HG03457 (cell line): ENCODE results near the gene DIS3L2.

Source experiments
- ATAC-seq: cut with Tn5 transposase; IDR thresholded peaks from one replicate; pipeline ENCODE4 v1.9.1; 2021; ENCODE audit warnings: moderate number of reproducible peaks; ENCODE audit not compliant: unreplicated experiment

Gene DIS3L2

DNA sequence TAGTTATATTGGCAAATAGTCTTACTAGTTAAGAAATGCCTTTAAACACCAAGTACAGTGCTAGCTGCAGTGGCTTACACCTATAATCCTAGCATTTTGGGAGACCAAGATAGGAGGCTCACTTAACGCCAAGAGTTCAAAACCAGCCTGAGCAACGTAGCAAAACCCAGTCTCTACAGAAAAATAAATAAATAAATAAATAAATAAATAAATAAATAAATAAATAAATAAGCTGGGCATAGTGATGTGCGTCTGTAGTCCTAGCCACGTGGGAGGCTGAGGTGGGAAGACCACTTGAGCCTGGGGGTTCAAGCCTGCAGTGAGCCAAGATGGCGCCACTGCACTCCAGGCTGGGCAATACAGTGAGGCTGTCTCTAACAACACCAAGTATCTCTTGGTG is 258.4 kb downstream of the DIS3L2 start:
- no peak for ATAC-seq

- ATAC-seq, result no peak
Measured at GRCh38 chr2:232225429-232225828, 263.9 kb downstream of the DIS3L2 start.

GRCh38 chr2:232225895-232226294 is 264.4 kb downstream of the DIS3L2 start:
- ATAC-seq, result no peak

GRCh38 chr2:232228332-232228731 is 266.8 kb downstream of the DIS3L2 start:
- no peak for ATAC-seq

- ATAC-seq, result no peak
Measured at GRCh38 chr2:232228971-232229894, 267.7 kb downstream of the DIS3L2 start.

- ATAC-seq, result no peak
Measured at GRCh38 chr2:232229911-232230310, 268.4 kb downstream of the DIS3L2 start.

DNA sequence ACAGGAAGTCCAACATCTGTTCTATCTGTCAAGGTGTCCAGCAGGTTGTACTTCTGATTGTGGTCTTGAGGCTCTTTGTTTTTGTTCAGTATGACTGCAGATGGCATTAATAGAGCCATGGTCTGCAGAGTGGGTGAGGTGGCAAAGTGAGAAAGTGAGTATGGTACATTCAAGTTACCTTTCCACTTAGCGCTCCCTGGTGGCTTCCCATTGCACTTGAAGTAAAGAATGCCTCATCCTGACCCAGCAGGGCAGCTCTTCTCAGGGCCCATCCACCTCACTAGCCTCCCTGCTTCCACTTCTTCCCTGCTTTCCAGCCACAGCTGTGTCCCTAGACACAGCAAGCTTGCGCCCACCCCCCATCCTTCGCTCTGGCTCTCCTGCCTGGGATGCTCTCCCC is 269.0 kb downstream of the DIS3L2 start:
- ATAC-seq, result no peak

DNA sequence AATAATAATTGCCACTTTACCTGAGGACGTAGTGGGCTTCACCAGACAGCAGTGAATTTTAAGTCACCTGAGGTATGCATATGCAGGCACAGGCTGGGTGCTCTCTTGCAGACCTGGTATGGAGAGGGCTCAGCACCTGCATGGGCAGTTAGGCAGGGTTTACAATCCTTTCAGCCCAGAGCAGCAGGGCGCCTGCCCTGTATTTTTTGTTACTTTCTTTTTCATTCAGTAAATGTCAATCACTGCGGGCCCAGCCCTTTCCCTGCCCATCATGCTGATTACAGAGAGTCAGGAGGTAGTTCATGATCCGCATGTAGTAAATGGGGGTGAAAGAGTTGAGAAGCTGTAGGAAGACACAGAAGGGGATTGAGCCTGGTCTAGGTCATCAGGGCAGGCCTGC is 270.0 kb downstream of the DIS3L2 start:
- no peak for ATAC-seq

DNA sequence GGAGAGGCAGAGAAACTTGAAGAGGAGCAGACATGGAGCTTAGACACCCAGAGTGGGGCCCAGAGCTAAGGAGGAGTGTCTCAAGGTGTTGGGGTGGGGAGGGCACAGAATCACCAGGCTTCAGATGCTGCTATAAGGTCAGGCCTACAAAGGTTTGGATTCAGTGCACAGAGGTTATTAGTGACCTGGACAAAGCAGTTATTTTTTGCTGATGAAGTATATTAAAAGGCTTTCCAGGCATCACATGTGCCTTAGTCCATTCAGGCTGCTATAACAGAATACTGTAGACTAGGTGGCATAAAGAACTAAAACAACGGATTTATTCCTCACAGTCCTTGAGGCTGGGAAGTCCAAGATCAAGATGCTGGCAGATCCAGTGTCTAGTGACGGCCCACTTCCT is 271.4 kb downstream of the DIS3L2 start:
- no peak for ATAC-seq

DNA sequence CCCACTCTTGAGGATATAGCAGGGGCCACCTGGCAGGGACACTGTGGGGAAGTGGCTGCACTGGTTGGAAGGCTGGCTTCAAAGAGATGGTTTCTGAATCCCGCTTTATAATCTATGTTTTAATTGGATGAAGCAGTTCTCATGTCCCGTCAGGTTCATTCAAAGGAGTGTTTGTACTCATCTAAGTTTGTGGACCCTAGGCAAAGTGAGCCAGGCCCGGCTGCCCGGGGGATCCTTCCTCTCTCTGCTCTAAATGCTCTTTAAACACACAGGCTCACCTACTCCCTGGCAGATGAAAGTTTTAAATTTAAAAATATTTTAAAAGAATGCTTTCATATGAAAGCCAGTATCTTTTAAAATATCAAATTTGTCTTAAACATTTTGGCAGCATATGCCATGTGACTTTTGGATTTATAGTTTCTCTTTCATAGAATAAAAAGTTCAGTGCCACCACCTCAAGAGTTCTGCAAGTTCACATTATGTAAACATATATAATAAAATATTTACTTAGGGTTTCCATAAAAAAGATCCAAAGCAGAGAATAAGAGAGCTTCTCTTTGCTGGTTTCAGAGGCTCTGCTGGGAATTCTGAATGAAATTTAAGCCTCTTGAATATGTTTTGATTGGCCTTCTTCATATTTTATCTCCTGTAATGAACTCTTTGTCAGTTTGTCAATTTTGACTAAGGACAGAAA is 273.6 kb downstream of the DIS3L2 start:
- no peak for ATAC-seq

- no peak for ATAC-seq
Measured at GRCh38 chr2:232235716-232236115, 274.2 kb downstream of the DIS3L2 start.

DNA sequence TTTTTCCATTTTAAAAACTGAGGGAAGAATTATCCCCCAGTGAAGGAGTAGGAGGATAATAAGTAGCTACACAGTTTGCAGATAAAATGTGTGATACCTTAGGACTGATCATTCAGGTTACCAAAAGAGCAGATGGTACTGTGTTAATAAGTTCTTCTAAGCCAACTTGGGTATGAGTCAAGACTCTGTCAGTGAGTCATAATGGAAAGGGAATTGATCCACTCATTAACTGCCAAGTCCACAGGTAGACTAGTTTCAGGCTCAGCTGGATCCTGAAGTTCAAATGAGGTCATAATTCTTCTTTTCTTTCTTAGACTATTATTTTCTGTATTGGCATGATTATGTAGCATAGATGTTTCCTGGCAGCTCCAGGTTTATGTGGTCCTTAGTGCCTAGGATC is 274.7 kb downstream of the DIS3L2 start:
- peak; percentile 67 for ATAC-seq

DNA sequence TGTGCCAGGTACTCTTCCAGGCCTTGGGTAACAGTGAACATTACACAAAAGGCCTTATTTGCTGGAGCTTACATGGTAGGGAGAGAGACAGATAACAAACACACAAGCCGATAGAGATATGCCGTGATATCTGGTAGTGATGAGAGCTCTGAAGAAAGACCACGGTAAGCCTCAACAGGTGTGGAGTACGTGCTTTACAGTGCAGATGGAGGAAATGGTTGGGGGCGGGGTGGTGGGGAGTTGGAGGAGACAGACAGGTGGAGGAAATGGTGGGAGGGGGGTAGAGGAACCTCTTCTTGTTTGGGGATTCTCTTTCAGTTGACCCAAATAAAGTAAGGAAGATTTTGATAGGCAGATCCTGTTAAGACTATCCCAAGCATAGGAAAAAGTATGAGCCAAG is 276.0 kb downstream of the DIS3L2 start:
- ATAC-seq, result no peak

- ATAC-seq, result no peak
Measured at GRCh38 chr2:232238108-232238507, 276.6 kb downstream of the DIS3L2 start.

GRCh38 chr2:232238596-232238995 is 277.1 kb downstream of the DIS3L2 start:
- ATAC-seq, result no peak

- ATAC-seq, result no peak
Measured at GRCh38 chr2:232239951-232240681, 278.6 kb downstream of the DIS3L2 start.

GRCh38 chr2:232240906-232241305 is 279.4 kb downstream of the DIS3L2 start:
- no peak for ATAC-seq

DNA sequence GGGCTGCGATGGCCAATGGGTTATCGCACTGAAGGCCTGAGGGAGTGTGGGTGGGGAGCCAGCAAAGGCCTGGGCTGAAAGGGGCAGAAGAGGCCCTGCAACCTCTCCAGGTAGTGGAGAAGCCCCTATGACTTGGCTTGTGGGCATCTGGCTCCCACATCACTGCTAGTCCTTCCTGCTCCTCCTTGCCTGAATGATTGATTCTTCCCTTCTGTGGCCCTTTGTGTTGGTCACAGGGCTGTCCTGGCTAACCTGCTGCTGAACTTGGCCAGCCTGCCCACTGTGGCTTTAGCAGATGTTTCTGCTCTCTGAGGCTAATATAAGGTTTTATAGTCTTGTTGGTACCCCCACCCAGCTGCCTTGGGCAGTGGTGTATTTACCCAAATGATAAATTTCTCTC is 280.8 kb downstream of the DIS3L2 start:
- ATAC-seq, result no peak

GRCh38 chr2:232245111-232245510 is 283.6 kb downstream of the DIS3L2 start:
- ATAC-seq, result no peak

- ATAC-seq, result no peak
Measured at GRCh38 chr2:232246245-232246644, 284.7 kb downstream of the DIS3L2 start.

DNA sequence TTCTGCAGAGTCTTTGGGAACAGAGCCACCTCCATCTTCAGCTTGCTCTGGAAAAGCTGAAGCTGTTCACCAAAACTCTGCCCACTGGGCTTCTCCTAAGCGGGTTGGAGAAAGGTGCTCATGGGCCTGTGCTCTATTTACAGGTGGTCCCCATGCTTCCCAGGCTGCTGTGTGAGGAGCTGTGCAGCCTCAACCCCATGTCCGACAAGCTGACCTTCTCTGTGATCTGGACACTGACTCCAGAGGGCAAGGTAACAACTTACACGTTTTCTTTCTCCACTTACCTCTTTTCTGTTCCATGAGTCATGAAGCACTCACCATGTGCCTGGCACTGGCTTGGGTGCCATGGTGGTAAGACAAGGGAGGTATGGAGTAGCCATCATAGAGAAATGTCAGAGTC is 287.6 kb downstream of the DIS3L2 start:
- ATAC-seq, result no peak
